Central memory CD8-positive, alpha-beta T cell (primary cell): ENCODE results near the gene GGTA1.
"Not testable (repeated sequence)": the region's sequence is repeated elsewhere in the genome, so short reads cannot be mapped to it uniquely, and the experiment has no call there.

Experiments
- ATAC-seq: fragments of 150-1000 bp; cut with Tn5 transposase; replicated peaks from 2 replicates; pipeline ENCODE4 v1.10.0; 2022; ENCODE audit warnings: mild to moderate bottlenecking, moderate FRiP score, moderate number of reproducible peaks; ENCODE audit not compliant: poor library complexity, severe bottlenecking; ENCODE audit errors: extremely low read depth
- DNase-seq, 2 donors: peaks; one replicate each; pipeline ENCODE4 v3.0.0; 2021; ENCODE audit warnings: low spot score in 2 of 2
- H3K27ac Mint-ChIP-seq: one replicate; pipeline ENCODE4 v1.8.0; 2022; ENCODE audit warnings: low read depth, mild to moderate bottlenecking, moderate library complexity, mixed read lengths
- H3K27me3 Mint-ChIP-seq: one replicate; pipeline ENCODE4 v1.8.0; 2022; ENCODE audit warnings: mixed read lengths
- H3K36me3 Mint-ChIP-seq: one replicate; pipeline ENCODE4 v1.8.0; 2022; ENCODE audit warnings: mild to moderate bottlenecking, moderate library complexity, mixed read lengths; ENCODE audit not compliant: insufficient read depth
- H3K4me1 Mint-ChIP-seq: one replicate; pipeline ENCODE4 v1.8.0; 2022; ENCODE audit warnings: mixed read lengths
- H3K4me3 Mint-ChIP-seq: one replicate; pipeline ENCODE4 v1.8.0; 2022; ENCODE audit warnings: mild to moderate bottlenecking, moderate library complexity, mixed read lengths
- H3K9me3 Mint-ChIP-seq: one replicate; pipeline ENCODE4 v1.8.0; 2022; ENCODE audit warnings: mixed read lengths

Gene GGTA1

DNA sequence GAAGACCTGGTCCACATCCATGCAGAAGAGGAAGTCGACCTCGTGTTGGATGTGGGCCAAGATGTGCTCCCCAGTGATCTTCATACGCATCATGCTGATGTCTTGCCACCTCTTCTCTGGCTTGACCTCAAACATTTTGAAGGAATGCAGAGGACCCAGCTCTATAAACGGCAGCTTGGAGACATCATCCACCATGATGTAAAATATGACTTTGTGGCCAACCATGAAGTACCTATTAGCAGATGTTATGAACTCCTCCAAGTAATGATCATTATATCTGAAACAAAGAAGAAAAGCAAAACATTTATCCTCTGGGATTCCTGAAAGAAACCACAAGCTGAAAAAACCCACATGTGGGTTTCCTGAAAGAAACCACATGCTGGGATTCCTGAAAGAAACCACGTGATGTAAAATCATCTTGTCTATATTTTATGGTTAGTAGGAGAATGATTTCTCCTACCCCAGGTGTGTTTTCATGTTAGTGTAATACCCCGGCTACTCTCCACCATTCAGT is 52.3 kb downstream of the GGTA1 start:
- no peak overlapping the region for H3K27ac Mint-ChIP-seq
- H3K4me3 Mint-ChIP-seq: no peak overlapping the region
- ATAC-seq: no peak
- H3K36me3 Mint-ChIP-seq: peaks cover 1% of the 10 kb centered on the region
- no peaks in the 10 kb centered on the region for H3K9me3 Mint-ChIP-seq
- H3K4me1 Mint-ChIP-seq: peaks cover 9% of the 10 kb centered on the region
- DNase-seq: no peak
- peaks cover 17% of the 10 kb centered on the region for H3K27me3 Mint-ChIP-seq

DNA sequence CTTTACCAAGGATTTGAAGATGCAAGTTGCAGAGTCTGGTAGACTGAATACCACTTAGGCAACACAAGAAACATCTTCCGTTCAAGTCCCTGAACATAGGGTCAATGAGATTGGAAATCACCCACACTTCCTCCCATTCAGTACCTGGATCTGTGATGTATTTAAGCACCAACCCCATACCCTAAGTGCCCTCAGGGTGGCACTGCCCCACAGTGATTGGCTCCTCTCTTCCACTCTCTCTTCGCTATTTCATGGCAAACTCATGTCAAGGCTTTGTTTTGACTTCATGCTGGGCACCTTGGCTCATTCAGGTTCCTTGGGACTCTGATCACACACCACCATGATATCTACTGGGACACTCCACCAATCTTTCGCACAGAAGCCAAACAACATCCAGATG is 53.7 kb downstream of the GGTA1 start:
- Mint-ChIP-seq H3K27ac (no peak overlapping the region), H3K4me3 (no peak overlapping the region), H3K36me3 (peaks cover 1% of the 10 kb centered on the region), H3K27me3 (peaks cover 27% of the 10 kb centered on the region), H3K4me1 (peaks cover 9% of the 10 kb centered on the region), H3K9me3 (no peaks in the 10 kb centered on the region)
- DNase-seq (no peak), ATAC-seq (no peak)

DNA sequence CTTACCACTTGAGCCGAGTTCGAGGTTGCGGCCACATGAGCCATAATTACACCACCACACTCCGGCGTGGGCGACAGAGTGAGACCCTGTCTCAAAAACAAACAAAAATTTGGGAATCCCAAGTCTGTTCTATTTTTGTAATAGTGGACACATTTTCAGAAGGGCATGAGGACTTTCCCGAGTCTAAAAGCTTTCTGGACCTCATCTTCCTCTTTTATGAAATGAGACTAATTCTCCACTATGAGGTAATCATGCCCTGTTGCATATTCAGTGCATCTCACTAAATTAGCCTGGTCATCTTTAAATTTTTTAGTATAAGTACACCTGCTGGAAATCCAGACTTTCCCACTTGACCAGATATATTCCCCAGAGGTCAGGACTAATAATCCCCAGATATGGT is 55.7 kb downstream of the GGTA1 start:
- no peak overlapping the region for H3K4me3 Mint-ChIP-seq
- no peak overlapping the region for H3K27ac Mint-ChIP-seq
- ATAC-seq (no peak), DNase-seq (no peak)
- H3K4me1 Mint-ChIP-seq: peaks cover 9% of the 10 kb centered on the region
- H3K27me3 Mint-ChIP-seq: peaks cover 28% of the 10 kb centered on the region
- H3K9me3 Mint-ChIP-seq: no peaks in the 10 kb centered on the region
- H3K36me3 Mint-ChIP-seq: peaks cover 1% of the 10 kb centered on the region

- H3K36me3 Mint-ChIP-seq: peaks cover 1% of the 10 kb centered on the region
- DNase-seq (no peak), ATAC-seq (no peak)
- no peak overlapping the region for H3K4me3 Mint-ChIP-seq
- H3K27ac Mint-ChIP-seq: no peak overlapping the region
- H3K9me3 Mint-ChIP-seq: no peaks in the 10 kb centered on the region
- H3K27me3 Mint-ChIP-seq: peaks cover 15% of the 10 kb centered on the region
- no peaks in the 10 kb centered on the region for H3K4me1 Mint-ChIP-seq
These were observed 58.5 kb downstream of the GGTA1 start for GRCh38 chr9:121441165-121441564.

DNA sequence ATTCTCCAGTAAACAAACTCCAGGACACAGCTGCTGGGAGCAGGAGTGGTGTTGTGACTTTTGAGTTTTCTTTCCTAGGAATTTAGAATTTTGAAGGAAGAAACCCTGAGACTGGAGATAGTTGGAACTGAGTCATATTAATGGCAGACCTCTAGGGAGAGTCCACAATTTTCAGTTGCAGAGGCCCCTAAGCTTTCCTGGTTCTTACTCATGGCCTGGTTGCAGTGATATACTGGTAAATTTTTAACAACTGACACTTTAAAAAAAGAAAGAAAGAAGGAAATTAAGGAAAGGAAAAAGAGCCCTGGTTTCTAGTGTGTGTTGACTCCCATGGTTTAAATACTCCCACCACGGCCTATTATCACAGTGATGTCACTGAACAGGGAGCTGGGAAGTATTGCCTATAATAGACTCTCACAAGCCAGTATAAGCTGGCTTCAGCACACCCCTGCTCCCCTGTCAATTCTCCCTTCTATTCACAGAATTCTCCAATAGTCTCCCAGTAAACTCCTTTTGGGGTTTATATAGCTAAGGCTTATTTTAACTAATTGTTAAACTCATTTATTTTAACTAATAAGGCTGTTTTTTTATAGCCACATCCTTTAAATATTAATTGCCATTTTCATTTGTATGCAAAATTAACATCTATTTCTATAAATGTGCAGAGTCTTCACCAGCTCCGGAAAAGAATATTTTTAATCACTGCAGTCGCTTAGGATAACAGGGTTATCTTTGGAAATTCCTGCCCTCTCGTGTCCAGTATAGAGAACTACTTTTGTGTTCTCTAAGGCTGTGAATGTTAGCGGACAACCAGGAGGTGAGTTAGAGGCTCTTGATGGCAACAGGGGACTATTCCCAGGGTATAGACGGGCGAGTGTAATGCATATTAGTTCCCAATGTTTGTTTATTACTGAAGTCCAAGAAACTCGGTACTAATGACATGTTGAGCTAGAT is 59.7 kb downstream of the GGTA1 start:
- Mint-ChIP-seq H3K9me3 (no peaks in the 10 kb centered on the region), H3K4me3 (no peak overlapping the region), H3K27me3 (peaks cover 22% of the 10 kb centered on the region), H3K36me3 (peaks cover 1% of the 10 kb centered on the region), H3K4me1 (no peaks in the 10 kb centered on the region), H3K27ac (no peak overlapping the region)
- ATAC-seq (no peak), DNase-seq (no peak)

GRCh38 chr9:121439016-121439415 is 60.6 kb downstream of the GGTA1 start:
- DNase-seq (no peak), ATAC-seq (no peak)
- H3K9me3 Mint-ChIP-seq: no peaks in the 10 kb centered on the region
- no peak overlapping the region for H3K27ac Mint-ChIP-seq
- peaks cover 27% of the 10 kb centered on the region for H3K27me3 Mint-ChIP-seq
- H3K4me3 Mint-ChIP-seq: no peak overlapping the region
- H3K4me1 Mint-ChIP-seq: no peaks in the 10 kb centered on the region
- peaks cover 1% of the 10 kb centered on the region for H3K36me3 Mint-ChIP-seq

DNA sequence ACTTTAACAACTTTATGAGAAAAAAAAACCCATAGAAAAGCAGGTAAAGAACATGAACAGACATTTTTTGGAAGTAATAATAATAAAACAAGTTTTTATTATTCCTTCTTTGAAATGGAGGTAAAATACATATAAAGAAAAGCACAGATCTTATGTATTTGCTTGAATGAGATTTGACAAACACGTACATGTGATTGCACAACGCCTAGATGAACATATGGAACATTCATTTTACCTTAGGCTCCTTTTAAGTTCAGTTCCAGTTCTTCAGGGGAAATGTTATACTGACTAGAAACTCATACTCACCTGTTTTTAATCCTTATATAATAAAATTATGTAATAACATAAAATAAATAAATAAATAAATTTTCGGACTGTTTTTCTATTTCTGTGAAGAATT is 61.8 kb downstream of the GGTA1 start:
- no peaks in the 10 kb centered on the region for H3K36me3 Mint-ChIP-seq
- H3K27ac Mint-ChIP-seq: no peak overlapping the region
- no peak overlapping the region for H3K4me3 Mint-ChIP-seq
- H3K27me3 Mint-ChIP-seq: peaks cover 33% of the 10 kb centered on the region
- no peaks in the 10 kb centered on the region for H3K9me3 Mint-ChIP-seq
- ATAC-seq (no peak), DNase-seq (no peak)
- no peaks in the 10 kb centered on the region for H3K4me1 Mint-ChIP-seq

DNA sequence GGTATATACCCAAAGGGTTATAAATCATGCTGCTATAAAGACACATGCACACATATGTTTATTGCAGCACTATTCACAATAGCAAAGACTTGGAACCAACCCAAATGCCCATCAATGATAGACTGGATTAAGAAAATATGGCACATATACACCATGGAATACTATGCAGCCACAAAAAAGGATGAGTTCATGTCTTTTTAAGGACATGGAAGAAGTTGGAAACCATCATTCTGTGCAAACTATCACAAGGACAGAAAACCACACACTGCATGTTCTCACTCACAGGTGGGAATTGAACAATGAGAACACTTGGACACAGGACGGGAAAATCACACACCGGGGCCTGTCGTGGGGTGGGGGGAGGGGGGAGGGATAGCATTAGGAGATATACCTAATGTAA is 62.6 kb downstream of the GGTA1 start:
- not testable (repeated sequence) for DNase-seq, H3K27ac Mint-ChIP-seq, ATAC-seq, H3K4me1 Mint-ChIP-seq, H3K36me3 Mint-ChIP-seq, H3K9me3 Mint-ChIP-seq, H3K4me3 Mint-ChIP-seq
- H3K27me3 Mint-ChIP-seq: peaks cover 33% of the 10 kb centered on the region

DNA sequence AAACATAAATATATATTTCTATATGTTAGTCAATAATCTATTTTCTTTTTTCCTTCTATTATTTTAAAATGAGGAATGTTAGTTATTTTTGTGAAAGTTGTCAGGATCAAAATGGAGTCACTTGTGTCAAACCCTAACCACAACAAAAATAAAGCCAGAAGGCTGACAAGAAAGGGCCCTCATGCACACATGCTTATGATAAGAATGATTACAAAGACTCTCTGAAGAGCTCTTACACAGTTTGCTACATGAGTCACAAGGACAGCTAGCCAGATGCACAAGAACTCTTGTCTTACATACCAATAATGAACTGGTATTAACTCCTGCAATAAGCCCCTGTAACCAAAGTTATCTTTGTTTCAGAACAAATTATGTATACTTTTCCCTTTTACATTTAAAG is 64.7 kb downstream of the GGTA1 start:
- Mint-ChIP-seq H3K9me3 (no peaks in the 10 kb centered on the region), H3K4me1 (no peaks in the 10 kb centered on the region), H3K36me3 (no peaks in the 10 kb centered on the region), H3K4me3 (no peak overlapping the region), H3K27ac (no peak overlapping the region), H3K27me3 (peaks cover 28% of the 10 kb centered on the region)
- ATAC-seq: no peak
- DNase-seq: no peak

DNA sequence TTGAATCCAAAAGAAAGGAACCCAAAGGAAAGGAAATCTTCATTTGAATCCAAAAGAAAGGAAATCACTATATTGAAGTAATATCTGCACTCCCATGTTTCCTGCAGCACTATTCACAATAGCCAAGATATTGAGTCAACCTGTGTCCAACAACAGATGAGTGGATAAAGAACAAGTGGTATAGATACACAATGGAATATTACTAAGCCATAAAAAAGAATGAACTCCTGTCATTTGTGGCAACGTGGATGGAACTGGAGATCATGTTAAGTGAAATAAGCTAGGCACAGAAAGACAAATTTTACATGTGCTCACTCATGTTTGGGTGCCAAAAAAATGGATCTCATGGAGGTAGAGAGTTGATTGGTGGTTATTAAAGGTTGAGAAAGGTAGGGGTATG is 71.7 kb downstream of the GGTA1 start:
- no peak for DNase-seq
- Mint-ChIP-seq H3K4me3 (no peak overlapping the region), H3K27ac (no peak overlapping the region), H3K4me1 (no peaks in the 10 kb centered on the region), H3K36me3 (peaks cover 2% of the 10 kb centered on the region), H3K9me3 (no peaks in the 10 kb centered on the region), H3K27me3 (peaks cover 55% of the 10 kb centered on the region)
- no peak for ATAC-seq

- no peak for DNase-seq
- no peak for ATAC-seq
- Mint-ChIP-seq H3K27me3 (peaks cover 79% of the 10 kb centered on the region), H3K9me3 (no peaks in the 10 kb centered on the region), H3K4me1 (no peaks in the 10 kb centered on the region), H3K36me3 (peaks cover 2% of the 10 kb centered on the region), H3K4me3 (no peak overlapping the region), H3K27ac (no peak overlapping the region)
These were observed 75.6 kb downstream of the GGTA1 start for GRCh38 chr9:121424024-121424432.

DNA sequence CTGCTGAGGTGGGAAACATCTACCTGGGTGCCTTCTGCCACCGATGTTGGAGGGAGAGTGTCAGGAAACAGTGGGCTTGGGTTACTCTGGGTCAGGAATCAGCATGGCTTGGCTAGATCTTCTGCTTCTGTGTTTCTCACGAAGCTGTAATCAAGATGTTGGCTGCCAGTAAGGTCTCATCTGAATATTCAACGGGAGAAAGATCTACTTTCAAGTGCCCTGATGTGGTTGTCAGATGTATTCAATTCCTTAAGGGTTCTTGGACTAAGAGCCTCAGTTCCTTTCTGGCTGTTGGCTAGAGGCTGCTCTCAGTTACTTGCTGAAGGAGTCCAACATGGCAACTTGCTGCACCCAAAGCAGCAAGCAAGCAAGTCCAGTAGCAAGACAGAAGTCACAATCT is 87.7 kb downstream of the GGTA1 start:
- no peak for ATAC-seq

GRCh38 chr9:121405899-121406298 is 93.7 kb downstream of the GGTA1 start:
- no peak for ATAC-seq
- no peaks in the 10 kb centered on the region for H3K27me3 Mint-ChIP-seq

More for the DNA sequence above, 87.7 kb downstream of the GGTA1 start:
- no peaks in the 10 kb centered on the region for H3K36me3 Mint-ChIP-seq
- no peaks in the 10 kb centered on the region for H3K4me1 Mint-ChIP-seq
- no peaks in the 10 kb centered on the region for H3K9me3 Mint-ChIP-seq
- H3K27ac Mint-ChIP-seq: no peak overlapping the region
- H3K4me3 Mint-ChIP-seq: no peak overlapping the region
- H3K27me3 Mint-ChIP-seq: peaks cover 7% of the 10 kb centered on the region
- no peak for DNase-seq

More at GRCh38 chr9:121405899-121406298, 93.7 kb downstream of the GGTA1 start:
- no peak for DNase-seq
- Mint-ChIP-seq H3K4me1 (no peaks in the 10 kb centered on the region), H3K36me3 (no peaks in the 10 kb centered on the region), H3K4me3 (no peak overlapping the region), H3K9me3 (no peaks in the 10 kb centered on the region), H3K27ac (no peak overlapping the region)
